Adrenal gland (tissue), 5 donors: Measurements from ENCODE around the gene LSM2.

ENCODE experiments used
- CTCF ChIP-seq, 6 experiments: fragments of 450-650 bp in 4 of 6; fragments of 200-600 bp in 2 of 6; sonication (generic) in 1 of 6; IDR thresholded peaks; 1 replicate in 5 of 6; 2 replicates in 1 of 6; pipeline versions ENCODE4 v1.5.1 to v1.8.0; 2016 to 2021; ENCODE audit warnings: antibody characterized with exemption in 6 of 6, mild to moderate bottlenecking in 2 of 6, moderate library complexity in 1 of 6
- POLR2A ChIP-seq, 2 donors: fragments of 450-650 bp; IDR thresholded peaks; one replicate each; pipeline ENCODE4 v1.6.1; 2017; ENCODE audit warnings: antibody characterized with exemption in 2 of 2, mild to moderate bottlenecking in 2 of 2, moderate library complexity in 1 of 2
- donor health status: DM: no; HTN: no; CAD: no.

DNA sequence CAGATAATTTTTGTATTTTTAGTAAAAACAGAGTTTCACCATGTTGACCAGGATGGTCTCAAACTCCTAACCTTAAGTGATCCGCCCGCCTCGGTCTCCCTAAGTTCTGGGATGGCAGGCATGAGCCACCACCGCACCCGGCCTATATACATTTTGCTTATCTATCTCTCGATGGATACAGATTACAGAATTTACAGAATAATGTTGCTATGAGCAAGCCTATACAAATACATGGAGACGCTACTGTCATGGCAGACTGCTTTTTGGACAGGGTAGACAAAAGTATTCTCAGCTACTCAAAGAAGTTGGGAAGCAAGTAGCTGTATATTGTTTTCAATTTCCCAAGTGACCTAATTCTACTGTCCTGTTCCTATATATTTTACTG lies 6.7 kb upstream of the LSM2 start:
- TF ChIP-seq POLR2A (IDR thresholded peaks at IDR 0.05): no peak
- TF ChIP-seq CTCF (IDR thresholded peaks at IDR 0.05): no peak
